GM18909 (cell line): ENCODE data around the gene CBLN1.

Experiments used
- ATAC-seq: cut with Tn5 transposase; IDR thresholded peaks from one replicate; pipeline ENCODE4 v1.9.1; 2021; ENCODE audit warnings: mild to moderate bottlenecking; ENCODE audit not compliant: unreplicated experiment, poor library complexity

CBLN1 gene

GRCh38 chr16:49281480-49281842, at the start of gene CBLN1:
TSS of gene CBLN1 (minus strand) at chr16:49281838. CDS start at chr16:49281465, 373 bp downstream.
- ATAC-seq: peak; percentile 8

GRCh38 chr16:49330562-49331201, 49.0 kb upstream of the CBLN1 start:
- no peak for ATAC-seq

GRCh38 chr16:49328325-49328724, 46.7 kb upstream of the CBLN1 start:
- ATAC-seq: no peak

- ATAC-seq: no peak
Observed at GRCh38 chr16:49327466-49327865, 45.8 kb upstream of the CBLN1 start.

GRCh38 chr16:49324703-49325102, 43.1 kb upstream of the CBLN1 start:
- no peak for ATAC-seq

- no peak for ATAC-seq
Observed at GRCh38 chr16:49315602-49316001, 34.0 kb upstream of the CBLN1 start.

GRCh38 chr16:49312389-49312985, 30.8 kb upstream of the CBLN1 start:
- no peak for ATAC-seq

GRCh38 chr16:49311823-49312222, 30.2 kb upstream of the CBLN1 start:
- ATAC-seq: no peak

GRCh38 chr16:49307176-49307575, 25.5 kb upstream of the CBLN1 start:
- ATAC-seq: no peak

- no peak for ATAC-seq
Observed at GRCh38 chr16:49305406-49305805, 23.8 kb upstream of the CBLN1 start.

- ATAC-seq: no peak
Observed at GRCh38 chr16:49292413-49292812, 10.8 kb upstream of the CBLN1 start.

- ATAC-seq: no peak
Observed at GRCh38 chr16:49287572-49287971, 5.9 kb upstream of the CBLN1 start.

- ATAC-seq: no peak
Observed at GRCh38 chr16:49284962-49285361, 3.3 kb upstream of the CBLN1 start.

- ATAC-seq: no peak
Observed at GRCh38 chr16:49283376-49284049, 1.9 kb upstream of the CBLN1 start.

- no peak for ATAC-seq
Observed at GRCh38 chr16:49282690-49283375, 1.2 kb upstream of the CBLN1 start.

GRCh38 chr16:49281843-49282642, 405 bp upstream of the CBLN1 start:
- peak; percentile 90 for ATAC-seq

- no peak for ATAC-seq
Observed at GRCh38 chr16:49280841-49281371, 732 bp downstream of the CBLN1 start.

GRCh38 chr16:49280105-49280741, 1.4 kb downstream of the CBLN1 start:
- ATAC-seq: no peak

GRCh38 chr16:49278944-49279725, 2.5 kb downstream of the CBLN1 start:
- no peak for ATAC-seq
